KOPT-K1 (cell line): ENCODE measurements around the gene ADGB.

ENCODE experiments used
- H3K27ac ChIP-seq: fragments of 200-600 bp; sonication (generic); 2 replicates; pipeline ENCODE4 v1.5.1; 2016; ENCODE audit warnings: antibody characterized with exemption, mild to moderate bottlenecking, low read depth, low read length; ENCODE audit not compliant: poor library complexity, severe bottlenecking
- H3K36me3 ChIP-seq: fragments of 200-600 bp; sonication (generic); 2 replicates; pipeline ENCODE4 v1.5.1; 2017; ENCODE audit warnings: antibody characterized with exemption, mild to moderate bottlenecking, low read length, moderate library complexity; ENCODE audit not compliant: insufficient read depth
- H3K9me3 ChIP-seq: fragments of 200-600 bp; sonication (generic); 2 replicates; pipeline ENCODE4 v1.5.1; 2017; ENCODE audit warnings: antibody characterized with exemption, low read length, mild to moderate bottlenecking; ENCODE audit not compliant: insufficient read depth, poor library complexity, severe bottlenecking

ADGB gene

DNA sequence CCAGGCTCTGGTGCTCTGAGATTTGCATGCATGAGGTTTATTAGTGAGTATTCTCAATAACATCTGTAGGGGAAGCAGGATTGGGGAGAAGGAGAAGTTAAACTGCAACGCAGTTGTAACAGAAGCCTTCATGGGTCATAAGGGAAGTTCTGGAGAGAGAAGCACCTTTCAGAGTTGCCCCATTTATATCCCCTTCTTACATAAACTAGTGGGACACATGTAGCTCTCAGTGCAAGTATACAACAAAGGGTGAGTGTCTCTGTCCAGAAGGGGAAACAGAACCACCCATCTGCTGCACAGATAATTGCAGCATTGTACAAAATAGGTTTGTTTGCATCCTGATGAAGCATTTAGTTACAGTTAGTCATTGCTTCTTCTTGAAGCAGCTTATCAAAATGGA is 4.3 kb upstream of the ADGB start:
- Histone ChIP-seq H3K36me3 (no peaks in the 10 kb centered on the region), H3K27ac (no peak overlapping the region), H3K9me3 (no peaks in the 10 kb centered on the region)

GRCh38 chr6:146595972-146596731 is 2.6 kb upstream of the ADGB start:
- no peaks in the 10 kb centered on the region for H3K9me3 ChIP-seq
- no peaks in the 10 kb centered on the region for H3K36me3 ChIP-seq
- H3K27ac ChIP-seq = no peak overlapping the region

DNA sequence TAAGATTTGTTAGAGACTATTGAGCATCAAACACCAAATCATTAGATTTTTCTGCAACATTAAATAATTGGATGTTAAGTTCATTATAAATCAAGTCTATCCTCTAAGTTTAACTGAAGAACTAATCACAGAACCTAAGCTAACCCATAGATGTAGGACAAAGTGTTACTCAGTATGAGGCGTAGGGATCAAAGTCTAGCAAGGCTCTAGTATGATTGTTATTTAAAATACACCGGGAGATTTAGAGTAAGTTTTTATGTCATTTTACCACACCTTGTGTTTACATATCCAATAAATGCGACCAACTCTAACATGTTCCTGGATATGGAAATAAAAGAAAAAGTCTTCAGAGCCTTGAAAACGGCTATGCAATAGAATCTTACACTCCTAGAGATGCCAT is 2.6 kb downstream of the ADGB start:
- no peaks in the 10 kb centered on the region for H3K9me3 ChIP-seq
- H3K27ac ChIP-seq = no peak overlapping the region

GRCh38 chr6:146602526-146602925 is 3.8 kb downstream of the ADGB start:
- Histone ChIP-seq H3K27ac (no peak overlapping the region), H3K9me3 (no peaks in the 10 kb centered on the region), H3K36me3 (no peaks in the 10 kb centered on the region)

More for the DNA sequence above, 2.6 kb downstream of the ADGB start:
- no peaks in the 10 kb centered on the region for H3K36me3 ChIP-seq

- H3K27ac ChIP-seq = no peak overlapping the region
- no peaks in the 10 kb centered on the region for H3K36me3 ChIP-seq
- H3K9me3 ChIP-seq = no peaks in the 10 kb centered on the region
These were observed 15.2 kb downstream of the ADGB start for GRCh38 chr6:146613947-146614346.

DNA sequence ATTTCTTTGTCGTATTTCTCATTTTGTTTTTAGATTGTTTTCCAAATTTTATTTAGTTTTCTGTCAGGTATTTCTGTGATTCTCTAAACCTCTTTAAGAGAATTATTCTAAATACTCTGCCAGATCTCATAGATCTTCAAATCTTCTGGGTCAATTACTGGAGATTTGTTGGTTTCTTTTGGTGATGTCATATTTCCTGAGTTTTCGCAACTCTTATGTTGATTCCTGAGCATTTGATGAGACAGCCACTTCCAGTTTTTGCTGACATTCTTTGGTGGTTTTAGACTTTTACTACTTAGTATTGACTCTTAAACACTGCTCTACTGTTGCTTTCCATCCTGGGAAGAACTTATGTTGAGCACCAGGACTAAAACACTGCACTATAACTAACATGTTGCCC is 21.9 kb downstream of the ADGB start:
- H3K27ac ChIP-seq = no peak overlapping the region
- no peaks in the 10 kb centered on the region for H3K36me3 ChIP-seq
- H3K9me3 ChIP-seq = no peaks in the 10 kb centered on the region

- no peaks in the 10 kb centered on the region for H3K9me3 ChIP-seq
- H3K27ac ChIP-seq = no peak overlapping the region
- no peaks in the 10 kb centered on the region for H3K36me3 ChIP-seq
These were observed 29.6 kb downstream of the ADGB start for GRCh38 chr6:146628350-146628749.

- no peaks in the 10 kb centered on the region for H3K9me3 ChIP-seq
- no peaks in the 10 kb centered on the region for H3K36me3 ChIP-seq
- H3K27ac ChIP-seq = no peak overlapping the region
These were observed 35.2 kb downstream of the ADGB start for GRCh38 chr6:146634022-146634421.

GRCh38 chr6:146635165-146635564 is 36.4 kb downstream of the ADGB start:
- Histone ChIP-seq H3K9me3 (no peaks in the 10 kb centered on the region), H3K27ac (no peak overlapping the region), H3K36me3 (no peaks in the 10 kb centered on the region)

- Histone ChIP-seq H3K27ac (no peak overlapping the region), H3K36me3 (no peaks in the 10 kb centered on the region), H3K9me3 (no peaks in the 10 kb centered on the region)
These were observed 37.7 kb downstream of the ADGB start for GRCh38 chr6:146636481-146636880.

DNA sequence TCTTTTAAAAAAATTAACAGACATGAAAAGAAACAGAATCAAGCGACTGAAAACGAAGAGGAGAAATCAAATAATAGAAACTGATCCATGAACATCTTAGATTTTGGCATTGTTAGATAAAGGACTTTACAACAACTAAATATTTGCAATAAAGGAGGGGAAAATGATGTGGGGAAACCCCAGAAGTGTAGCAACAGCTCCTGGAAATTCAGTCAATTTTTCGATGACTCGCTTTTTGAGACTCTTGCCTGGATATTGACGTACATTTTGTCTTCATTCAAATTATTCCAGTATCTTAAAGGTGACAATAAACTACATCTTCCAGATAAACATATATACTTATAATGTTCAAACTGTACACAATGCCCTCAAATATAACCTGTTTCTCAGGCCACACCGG is 44.1 kb downstream of the ADGB start:
- no peak overlapping the region for H3K27ac ChIP-seq
- no peaks in the 10 kb centered on the region for H3K9me3 ChIP-seq
- H3K36me3 ChIP-seq = no peaks in the 10 kb centered on the region

DNA sequence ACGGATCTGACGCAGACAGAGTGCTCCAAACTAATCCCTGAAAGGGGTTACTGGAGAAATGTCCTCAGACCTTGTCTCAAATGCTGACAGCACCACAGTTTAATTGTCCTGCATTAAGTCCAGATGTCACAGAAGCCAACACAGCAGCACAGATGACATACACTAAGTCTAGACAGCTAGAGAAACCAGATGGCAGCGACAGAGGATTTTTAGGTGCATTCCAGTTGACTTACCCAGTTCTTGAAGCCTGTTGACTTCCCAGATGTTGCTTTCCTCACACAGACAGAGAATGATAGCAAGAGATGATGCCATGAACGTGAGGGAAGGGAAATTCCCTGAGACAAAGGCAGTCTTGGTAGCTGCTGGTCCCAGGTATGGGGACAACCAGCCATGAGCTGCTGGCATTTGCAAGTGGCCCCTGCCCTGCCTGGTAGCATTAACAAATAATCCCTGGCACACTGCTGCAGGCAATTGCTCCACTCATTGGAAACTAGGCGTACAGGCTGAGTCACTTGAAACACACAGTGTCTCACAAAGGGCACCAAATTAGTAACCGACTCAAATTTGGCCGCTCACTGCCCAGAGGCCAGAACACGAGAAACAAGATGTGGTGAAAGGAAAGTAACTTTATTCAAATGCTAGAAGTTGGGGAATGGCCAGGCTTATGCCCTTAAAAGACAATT is 52.2 kb downstream of the ADGB start:
- Histone ChIP-seq H3K27ac (no peak overlapping the region), H3K36me3 (no peaks in the 10 kb centered on the region), H3K9me3 (no peaks in the 10 kb centered on the region)

DNA sequence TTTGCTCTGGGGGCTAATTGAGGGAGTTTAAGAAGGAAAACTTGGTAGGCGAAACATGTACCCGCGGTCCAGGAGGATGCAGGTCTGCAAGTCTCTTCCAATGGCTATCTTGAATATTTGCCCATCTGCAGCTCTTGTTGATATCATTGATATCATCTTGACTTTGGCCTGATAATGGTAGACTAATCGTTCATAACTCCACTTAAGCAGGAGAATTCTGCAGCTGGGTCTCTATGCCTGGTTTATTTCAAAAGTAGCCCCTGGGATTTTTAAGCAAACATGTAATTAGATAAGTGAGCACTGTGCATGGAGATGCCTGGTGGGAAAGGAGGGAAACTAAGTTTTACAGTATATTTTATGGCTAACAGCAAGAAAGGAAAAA is 52.7 kb downstream of the ADGB start:
- Histone ChIP-seq H3K27ac (no peak overlapping the region), H3K36me3 (no peaks in the 10 kb centered on the region), H3K9me3 (no peaks in the 10 kb centered on the region)

DNA sequence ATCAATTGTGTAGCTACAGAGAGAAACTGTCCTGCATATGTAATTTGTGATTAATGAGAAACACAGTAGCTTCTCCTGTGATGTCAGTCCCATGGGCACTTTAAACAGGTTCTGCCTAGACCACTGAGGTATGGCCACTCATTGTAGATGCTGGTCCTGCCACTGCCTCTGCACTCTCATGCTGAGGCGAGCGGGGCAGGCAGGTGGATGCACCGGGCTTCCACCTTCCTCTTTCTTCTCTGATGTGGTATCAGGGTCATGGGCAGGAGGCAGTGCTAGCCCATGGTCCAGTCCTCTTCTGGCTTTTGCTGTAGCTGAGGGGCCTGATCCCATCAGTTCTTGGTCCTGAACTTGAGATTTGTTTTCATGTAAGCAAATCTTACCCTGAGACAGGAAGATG is 58.7 kb downstream of the ADGB start:
- Histone ChIP-seq H3K36me3 (no peaks in the 10 kb centered on the region), H3K27ac (no peak overlapping the region), H3K9me3 (no peaks in the 10 kb centered on the region)

GRCh38 chr6:146664871-146665360 is 66.1 kb downstream of the ADGB start:
- H3K36me3 ChIP-seq = no peaks in the 10 kb centered on the region
- H3K27ac ChIP-seq = no peak overlapping the region
- H3K9me3 ChIP-seq = no peaks in the 10 kb centered on the region

GRCh38 chr6:146666909-146667308 is 68.1 kb downstream of the ADGB start:
- Histone ChIP-seq H3K36me3 (no peaks in the 10 kb centered on the region), H3K27ac (no peak overlapping the region), H3K9me3 (no peaks in the 10 kb centered on the region)
